HUES48 (cell line): Measurements from ENCODE around the gene TSPYL2.

Experiments
- H3K27ac ChIP-seq: one replicate; pipeline ENCODE4 v1.7.0; 2013; ENCODE audit warnings: low read depth, low read length, inconsistent platforms
- H3K27me3 ChIP-seq: 2 replicates; pipeline ENCODE4 v1.6.1; 2013; ENCODE audit warnings: mild to moderate bottlenecking, low read length; ENCODE audit not compliant: control insufficient read depth, insufficient read depth
- H3K36me3 ChIP-seq: 2 replicates; pipeline ENCODE4 v1.6.1; 2013; ENCODE audit warnings: low read length; ENCODE audit not compliant: control insufficient read depth, insufficient read depth
- H3K4me1 ChIP-seq: 2 replicates; pipeline ENCODE4 v1.6.1; 2013; ENCODE audit warnings: mild to moderate bottlenecking, low read length; ENCODE audit not compliant: control insufficient read depth, insufficient read depth
- H3K4me3 ChIP-seq: 2 replicates; pipeline ENCODE4 v1.5.1; 2013; ENCODE audit warnings: mild to moderate bottlenecking, low read depth, low read length
- H3K9ac ChIP-seq: 2 replicates; pipeline ENCODE4 v1.6.1; 2013; ENCODE audit warnings: mild to moderate bottlenecking, low read depth, low read length, moderate library complexity
- H3K9me3 ChIP-seq: 2 replicates; pipeline ENCODE4 v1.6.1; 2013; ENCODE audit warnings: low read length; ENCODE audit not compliant: control insufficient read depth, insufficient read depth

The TSPYL2 gene

DNA sequence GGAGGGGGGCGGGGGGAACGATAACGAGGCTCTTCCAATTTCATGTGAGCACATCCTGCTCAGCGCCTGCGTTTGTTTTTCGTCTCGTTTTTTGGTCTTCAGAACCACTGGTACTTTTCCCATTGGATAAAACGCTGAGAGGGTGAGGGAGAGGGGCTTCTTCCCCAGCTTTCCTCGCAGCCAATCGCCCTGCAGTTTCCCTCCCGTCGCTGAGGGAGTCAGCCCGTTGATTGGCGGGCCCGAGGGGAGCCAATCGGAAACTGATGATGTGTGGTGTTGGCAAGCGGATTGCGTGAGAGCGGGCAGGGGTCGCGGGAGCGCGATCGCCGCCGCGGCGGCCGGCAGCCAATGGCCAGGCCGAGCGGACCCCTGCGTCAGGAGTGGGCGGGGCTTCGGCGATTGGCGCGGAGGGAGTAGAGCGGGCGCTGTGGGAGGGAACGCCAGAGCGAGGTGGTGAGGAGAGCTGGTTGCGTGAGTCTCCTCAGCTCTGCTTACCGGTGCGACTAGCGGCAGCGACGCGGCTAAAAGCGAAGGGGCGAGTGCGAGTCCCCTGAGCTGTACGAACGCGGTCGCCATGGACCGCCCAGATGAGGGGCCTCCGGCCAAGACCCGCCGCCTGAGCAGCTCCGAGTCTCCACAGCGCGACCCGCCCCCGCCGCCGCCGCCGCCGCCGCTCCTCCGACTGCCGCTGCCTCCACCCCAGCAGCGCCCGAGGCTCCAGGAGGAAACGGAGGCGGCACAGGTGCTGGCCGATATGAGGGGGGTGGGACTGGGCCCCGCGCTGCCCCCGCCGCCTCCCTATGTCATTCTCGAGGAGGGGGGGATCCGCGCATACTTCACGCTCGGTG is at the start of gene TSPYL2:
TSS of gene TSPYL2 (plus strand) at position 443 of the 848 bp plus-strand sequence. CDS start at position 575, 132 bp downstream.
- peaks cover 5% of the 10 kb centered on the region for H3K4me1 ChIP-seq
- H3K4me3 ChIP-seq: peak within 1 kb of the TSS; percentile 76
- peak within 1 kb of the TSS; percentile 87 for H3K27ac ChIP-seq
- H3K9me3 ChIP-seq: peaks cover 26% of the 10 kb centered on the region
- H3K27me3 ChIP-seq: no peaks in the 10 kb centered on the region
- peak within 1 kb of the TSS; percentile 69; the same call in 1 of the 2 replicates for H3K9ac ChIP-seq
- peaks cover 30% of the 10 kb centered on the region for H3K36me3 ChIP-seq

DNA sequence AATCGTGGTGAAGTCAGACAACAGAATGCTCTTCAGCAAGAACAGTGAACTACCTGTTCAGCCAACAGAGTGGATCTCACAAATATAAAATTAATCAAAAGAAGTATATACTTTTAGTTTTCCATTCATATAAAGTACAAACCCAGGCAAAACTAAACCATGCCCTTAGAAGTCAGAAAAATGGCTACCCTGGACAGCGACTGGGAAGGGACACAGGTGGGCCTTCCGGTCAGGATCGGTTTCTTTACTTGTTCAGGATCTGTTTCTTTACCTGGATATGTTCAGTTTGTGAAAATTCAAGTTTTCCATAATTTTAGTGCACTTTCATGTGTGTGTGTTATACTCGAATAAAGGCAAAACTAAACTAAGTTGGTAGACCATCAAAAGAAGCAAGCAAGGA is 46.0 kb upstream of the TSPYL2 start:
- Histone ChIP-seq H3K27me3 (no peaks in the 10 kb centered on the region), H3K9ac (no peak overlapping the region), H3K9me3 (peaks cover 18% of the 10 kb centered on the region), H3K4me1 (peaks cover 3% of the 10 kb centered on the region; the same call in 1 of the 2 replicates), H3K27ac (no peak overlapping the region), H3K4me3 (no peak overlapping the region), H3K36me3 (no peaks in the 10 kb centered on the region)

DNA sequence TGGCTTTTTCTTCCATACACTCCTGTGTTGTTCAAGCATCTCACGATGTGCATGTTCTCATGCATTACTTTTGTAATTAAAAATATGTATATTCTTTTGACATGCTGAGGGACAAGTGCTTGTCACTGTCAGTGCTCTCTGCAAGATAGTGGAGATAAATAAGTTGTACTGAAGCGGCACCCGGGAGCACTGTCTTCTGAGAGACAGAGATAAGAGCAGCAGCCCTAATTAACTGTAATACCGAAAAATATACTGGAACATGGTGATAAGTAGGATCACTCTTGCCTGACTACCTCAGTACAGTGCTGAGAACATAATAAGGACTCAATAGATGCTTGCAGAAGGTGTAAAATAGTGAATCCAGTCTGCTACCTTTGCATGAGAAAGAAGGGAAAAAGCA is 42.9 kb upstream of the TSPYL2 start:
- H3K27me3 ChIP-seq: no peaks in the 10 kb centered on the region
- no peak overlapping the region for H3K9ac ChIP-seq
- no peaks in the 10 kb centered on the region for H3K36me3 ChIP-seq
- H3K9me3 ChIP-seq: peaks cover 22% of the 10 kb centered on the region
- H3K4me1 ChIP-seq: no peaks in the 10 kb centered on the region
- no peak overlapping the region for H3K4me3 ChIP-seq
- no peak overlapping the region for H3K27ac ChIP-seq

DNA sequence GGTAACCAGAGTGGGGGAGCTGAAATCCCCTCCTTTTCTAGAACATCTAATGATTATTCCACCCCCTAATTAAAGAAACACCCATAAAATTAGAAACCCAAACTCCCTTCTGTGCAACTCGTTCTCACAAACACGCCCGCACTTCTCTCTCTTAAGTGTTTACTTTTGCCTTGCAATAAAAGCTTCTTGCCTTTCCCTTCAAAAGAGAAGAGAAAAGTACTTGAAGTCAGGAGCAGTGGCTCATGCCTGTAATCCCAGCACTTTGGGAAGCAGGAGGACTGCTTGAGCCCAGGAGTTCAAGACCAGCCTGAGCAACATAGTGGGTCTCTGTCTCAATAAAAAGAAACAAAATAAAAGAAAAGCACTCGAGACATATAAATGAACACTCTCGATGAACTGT is 37.2 kb upstream of the TSPYL2 start:
- Histone ChIP-seq H3K9me3 (peaks cover 13% of the 10 kb centered on the region), H3K27ac (no peak overlapping the region), H3K36me3 (no peaks in the 10 kb centered on the region), H3K27me3 (no peaks in the 10 kb centered on the region), H3K4me1 (peaks cover 3% of the 10 kb centered on the region; the same call in 1 of the 2 replicates), H3K4me3 (no peak overlapping the region), H3K9ac (no peak overlapping the region)

DNA sequence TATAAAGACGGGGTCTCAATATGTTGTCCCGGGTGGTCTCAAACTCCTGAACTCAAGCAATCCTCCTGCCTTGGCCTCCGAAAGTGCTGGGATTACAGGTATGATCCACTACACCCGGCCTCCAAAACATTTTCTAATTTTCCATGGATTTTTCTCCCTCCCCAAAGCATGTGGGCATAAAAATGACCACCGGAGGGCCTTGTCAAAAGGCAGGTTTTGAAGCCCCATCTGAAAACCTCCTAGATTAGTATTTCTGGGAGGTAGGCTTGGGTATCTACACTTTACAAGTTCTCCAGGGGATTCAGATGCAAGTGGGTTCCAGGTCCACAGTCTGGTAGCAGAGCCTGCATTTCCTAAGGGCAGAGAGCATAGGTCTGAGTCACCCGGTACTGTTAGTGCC is 34.9 kb upstream of the TSPYL2 start:
- H3K36me3 ChIP-seq: no peaks in the 10 kb centered on the region
- no peak overlapping the region for H3K27ac ChIP-seq
- no peaks in the 10 kb centered on the region for H3K27me3 ChIP-seq
- no peak overlapping the region for H3K9ac ChIP-seq
- H3K9me3 ChIP-seq: peaks cover 20% of the 10 kb centered on the region
- no peak overlapping the region for H3K4me3 ChIP-seq
- peaks cover 3% of the 10 kb centered on the region; the same call in 1 of the 2 replicates for H3K4me1 ChIP-seq

DNA sequence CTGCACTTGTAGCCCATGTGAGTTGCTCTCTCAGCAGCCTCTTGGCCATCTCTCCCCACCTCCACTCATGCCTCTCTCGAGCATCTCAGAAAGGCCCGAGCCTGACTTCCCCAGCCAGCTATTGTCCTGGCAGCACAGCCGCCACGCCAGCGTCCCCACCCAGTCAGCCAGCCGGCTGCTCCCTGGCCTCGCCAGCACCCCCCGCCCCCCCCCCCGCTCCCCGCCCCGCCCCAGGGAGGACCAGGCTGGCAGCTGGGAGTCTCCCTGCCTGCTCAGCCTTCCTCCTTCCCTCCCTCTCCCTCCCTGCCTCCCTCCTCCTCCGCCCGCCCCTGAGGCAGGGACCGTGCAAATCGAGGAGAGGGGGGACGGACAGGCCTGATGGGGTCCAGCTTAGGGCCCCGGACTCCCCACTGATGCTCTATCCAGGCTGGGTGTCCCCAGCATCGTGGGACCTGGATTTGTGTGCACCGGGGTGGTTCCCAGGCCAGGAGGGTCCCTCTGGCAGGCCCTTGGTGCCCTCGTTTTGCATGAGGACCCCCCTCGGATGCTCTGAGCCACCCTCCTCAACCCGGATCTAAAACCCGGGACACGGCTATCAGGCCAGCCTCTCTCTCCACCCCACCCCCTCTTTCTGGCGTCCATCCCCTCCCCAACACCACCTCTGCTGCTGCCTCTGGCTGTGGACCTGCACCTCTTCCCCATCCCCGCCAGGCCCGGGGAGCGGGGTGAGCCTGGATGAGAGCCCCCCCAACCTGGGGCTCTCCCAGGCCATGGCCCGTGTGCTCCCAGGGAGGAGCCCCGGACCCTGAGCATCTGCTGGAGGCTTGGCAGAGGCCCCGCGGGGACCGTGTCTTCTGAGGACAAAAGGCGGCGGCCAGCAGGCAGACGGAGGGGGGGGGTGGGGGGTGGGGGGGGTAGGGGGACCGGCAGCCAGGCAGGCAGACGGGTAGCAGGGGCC is 33.7 kb upstream of the TSPYL2 start, which contains the start of gene GPR173:
TSS of gene GPR173 (plus strand) at position 621 of the 958 bp plus-strand sequence. CDS start 27,833 bp downstream, outside the sequence.
- Histone ChIP-seq H3K27ac (no peak within 1 kb of the TSS), H3K4me1 (peaks cover 3% of the 10 kb centered on the region; the same call in 1 of the 2 replicates)

DNA sequence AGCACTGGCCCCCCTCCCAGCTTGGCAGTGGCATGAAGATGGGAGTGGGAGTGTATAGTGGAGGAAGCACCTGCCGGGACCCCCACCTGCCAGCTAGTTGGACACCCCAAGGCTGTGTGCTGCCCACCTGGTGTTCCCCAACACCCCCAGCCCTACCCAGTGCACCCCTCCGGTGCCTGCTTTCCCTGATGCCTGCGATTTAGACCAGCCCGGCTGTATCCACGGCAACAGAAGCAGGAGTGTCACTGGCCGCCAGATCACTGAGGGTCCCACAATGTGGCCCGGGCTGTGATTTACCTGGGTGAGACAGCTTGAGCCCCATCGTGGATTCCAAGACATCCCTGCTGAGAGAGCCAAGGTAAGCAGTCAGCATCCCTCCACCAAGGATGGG is 33.0 kb upstream of the TSPYL2 start:
- no peak overlapping the region for H3K9ac ChIP-seq
- H3K9me3 ChIP-seq: peaks cover 27% of the 10 kb centered on the region
- H3K27me3 ChIP-seq: no peaks in the 10 kb centered on the region
- H3K4me1 ChIP-seq: peaks cover 3% of the 10 kb centered on the region; the same call in 1 of the 2 replicates
- no peaks in the 10 kb centered on the region for H3K36me3 ChIP-seq
- H3K4me3 ChIP-seq: peak overlapping the region; percentile 74
- H3K27ac ChIP-seq: no peak overlapping the region

More for the DNA sequence above, 33.7 kb upstream of the TSPYL2 start, which contains the start of gene GPR173:
- Histone ChIP-seq H3K9ac (peak within 1 kb of the TSS; percentile 92), H3K4me3 (peak within 1 kb of the TSS; percentile 74), H3K9me3 (peaks cover 27% of the 10 kb centered on the region), H3K27me3 (no peaks in the 10 kb centered on the region), H3K36me3 (no peaks in the 10 kb centered on the region)

DNA sequence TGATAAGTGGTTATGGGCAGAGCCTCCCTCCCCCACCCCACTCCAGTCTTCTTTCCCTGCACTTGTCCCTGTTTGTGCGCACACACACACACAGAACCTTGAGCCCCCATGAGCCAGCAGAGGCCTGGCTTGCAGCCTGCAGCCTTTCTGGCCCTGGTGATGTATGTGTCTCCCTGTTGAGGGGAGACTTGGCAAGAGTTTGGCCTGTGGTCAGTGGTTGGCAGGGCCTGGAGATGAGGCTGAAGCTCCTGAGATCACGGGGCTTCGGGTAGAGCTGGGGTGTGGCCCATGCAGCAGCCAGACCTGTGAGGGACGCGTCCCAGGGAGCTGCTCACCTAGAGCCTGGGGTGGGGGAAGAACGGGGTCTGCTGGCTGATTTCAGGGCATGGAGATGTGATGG is 31.3 kb upstream of the TSPYL2 start:
- H3K9me3 ChIP-seq: peaks cover 35% of the 10 kb centered on the region
- peaks cover 3% of the 10 kb centered on the region; the same call in 1 of the 2 replicates for H3K4me1 ChIP-seq
- no peaks in the 10 kb centered on the region for H3K27me3 ChIP-seq
- H3K4me3 ChIP-seq: no peak overlapping the region
- H3K27ac ChIP-seq: no peak overlapping the region
- no peaks in the 10 kb centered on the region for H3K36me3 ChIP-seq
- H3K9ac ChIP-seq: no peak overlapping the region

DNA sequence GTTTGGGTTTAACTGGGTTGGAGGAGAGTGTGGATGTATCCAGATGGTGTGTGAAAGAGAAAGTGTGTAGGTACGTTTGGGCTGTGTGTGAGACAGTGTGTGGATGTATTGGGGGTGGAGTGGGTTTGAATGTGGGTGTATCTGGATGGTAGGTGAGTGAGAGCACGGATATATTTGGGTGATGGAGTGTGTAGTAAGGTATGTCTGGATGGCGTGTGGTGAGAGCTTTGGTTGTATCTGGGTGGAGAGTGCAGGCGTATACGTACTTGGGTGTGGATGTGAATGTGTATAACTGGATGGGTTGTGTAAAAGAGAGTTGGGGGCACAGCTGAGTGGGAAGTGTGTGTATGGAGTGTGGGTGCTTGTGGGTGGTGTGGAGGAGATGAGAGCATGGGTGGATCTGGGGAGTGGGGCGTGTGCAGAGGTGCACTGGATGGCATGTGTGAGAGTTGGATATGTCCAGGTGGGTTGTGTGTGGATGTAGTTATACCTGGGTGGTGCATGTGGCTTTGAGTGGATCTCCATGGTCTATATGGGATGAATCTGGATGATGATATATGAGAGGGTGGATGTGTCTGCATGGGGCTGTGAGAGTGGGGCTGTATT is 26.8 kb upstream of the TSPYL2 start:
- Histone ChIP-seq H3K9me3 (peaks cover 42% of the 10 kb centered on the region), H3K27me3 (no peaks in the 10 kb centered on the region), H3K36me3 (no peaks in the 10 kb centered on the region), H3K9ac (no peak overlapping the region), H3K4me1 (no peaks in the 10 kb centered on the region), H3K27ac (no peak overlapping the region), H3K4me3 (no peak overlapping the region)

DNA sequence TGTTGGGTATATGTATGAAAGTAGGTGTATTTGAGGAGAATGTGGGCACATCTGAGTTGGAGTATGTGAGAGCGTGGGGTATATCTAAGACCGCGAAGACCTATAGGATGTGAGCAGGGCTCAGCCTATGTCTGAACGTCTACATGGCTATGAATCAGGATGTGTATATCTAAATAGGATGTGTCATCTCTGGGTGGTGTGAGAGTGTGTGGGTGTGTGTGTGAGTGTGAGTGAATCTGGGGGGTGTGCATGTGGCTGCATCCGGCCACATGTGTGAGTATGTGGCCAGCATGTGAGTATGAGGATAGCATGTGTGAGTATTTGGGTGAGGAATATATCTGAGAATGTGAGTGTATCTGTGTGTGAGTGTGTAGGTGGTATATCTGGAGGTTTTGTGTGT is 25.9 kb upstream of the TSPYL2 start:
- Histone ChIP-seq H3K9ac (no peak overlapping the region), H3K9me3 (peaks cover 36% of the 10 kb centered on the region), H3K4me3 (no peak overlapping the region), H3K27me3 (no peaks in the 10 kb centered on the region), H3K4me1 (no peaks in the 10 kb centered on the region), H3K27ac (no peak overlapping the region), H3K36me3 (no peaks in the 10 kb centered on the region)
